K562 (cell line): Measurements from ENCODE around the gene FREM3. TPM values are rescaled to one million over a fixed set of nuclear protein-coding genes. Genes with fewer than 3 reads are reported as not detected.

Experiments
- CREBBP ChIP-seq: IDR thresholded peaks from one replicate; pipeline ENCODE4 v1.6.1; 2012; ENCODE audit warnings: low read depth, mild to moderate bottlenecking, control low read depth, inconsistent platforms, low read length
- FOXP1 ChIP-seq: sonication (generic); formaldehyde crosslinking; IDR thresholded peaks from 2 replicates; pipeline ENCODE4 v1.8.0; 2022; ENCODE audit warnings: mild to moderate bottlenecking, missing genetic modification reagents
- HMG20A ChIP-seq: fragments of 450-650 bp; formaldehyde crosslinking; conservative IDR thresholded peaks from 2 replicates; pipeline ENCODE4 v1.4.0; 2020; ENCODE audit warnings: mild to moderate bottlenecking, mixed read lengths
- MBD2 ChIP-seq: sonication (generic); IDR thresholded peaks from 2 replicates; pipeline ENCODE4 v1.6.1; 2016; ENCODE audit warnings: low read depth, borderline replicate concordance
- MEIS2 ChIP-seq: fragments of 450-650 bp; IDR thresholded peaks from 2 replicates; pipeline ENCODE4 v1.6.1; 2014; ENCODE audit warnings: mild to moderate bottlenecking; ENCODE audit not compliant: partially characterized antibody
- PHTF2 ChIP-seq: fragments of 250-450 bp; sonication (Bioruptor Pico); IDR thresholded peaks from 2 replicates; pipeline ENCODE4 v1.5.0; 2021; ENCODE audit warnings: mild to moderate bottlenecking
- POLR2G ChIP-seq: fragments of 200-400 bp; formaldehyde crosslinking; IDR thresholded peaks from 2 replicates; pipeline ENCODE4 v1.6.1; 2017; ENCODE audit warnings: low read depth, mild to moderate bottlenecking, antibody characterized with exemption, low read length, moderate library complexity
- POLR3G ChIP-seq: IDR thresholded peaks from 2 replicates; pipeline ENCODE4 v1.6.1; 2011; ENCODE audit not compliant: insufficient read length, insufficient replicate concordance; ENCODE audit errors: extremely low read depth
- RCOR1 ChIP-seq, 2 experiments: IDR thresholded peaks; 2 replicates each; pipeline ENCODE4 v1.6.1; 2012; ENCODE audit warnings: low read depth in 2 of 2, low read length in 2 of 2, borderline replicate concordance in 1 of 2, improper control_type of control experiment in 1 of 2
- SPI1 ChIP-seq: IDR thresholded peaks from 2 replicates; pipeline ENCODE4 v1.6.1; 2011; ENCODE audit warnings: low read depth, low read length, control low read depth, borderline replicate concordance
- TEAD4 ChIP-seq, 2 experiments: sonication (generic) in 1 of 2; formaldehyde crosslinking in 1 of 2; IDR thresholded peaks; 2 replicates each; pipeline versions ENCODE4 v1.6.1 to v1.8.0; 2012 to 2022; ENCODE audit warnings: borderline replicate concordance in 1 of 2, inconsistent platforms in 1 of 2, low read length in 1 of 2, mild to moderate bottlenecking in 1 of 2, missing genetic modification reagents in 1 of 2
- ZNF24 ChIP-seq: fragments of 450-650 bp; IDR thresholded peaks from 2 replicates; pipeline ENCODE4 v1.6.1; 2016
- ZSCAN32 ChIP-seq: fragments of 450-650 bp; formaldehyde crosslinking; IDR thresholded peaks from 2 replicates; pipeline ENCODE4 v1.4.0; 2020; ENCODE audit warnings: mild to moderate bottlenecking, moderate library complexity
- polyA plus RNA-seq, 8 experiments: library from polyadenylated mRNA; depleted of rRNA in 4 of 8; stranded (reverse) in 5 of 8; unstranded in 3 of 8; fragments of >200 nt; fragmentation: Nextera tagmentation in 2 of 8; fragmentation: Illumina TruSeq in 1 of 8; extraction: Ambion mirVana in 2 of 8; extraction: Trizol in 1 of 8; gene quantifications; 2 replicates each; pipeline versions ENCODE4 v1.2.1 to v1.2.3, GENCODE V29; 2011 to 2014; ENCODE audit warnings: inconsistent platforms in 1 of 8, missing spikeins in 1 of 8
- total RNA-seq, 7 experiments: library from RNA; depleted of rRNA in 6 of 7; stranded (reverse); fragments of >200 nt in 6 of 7; fragmentation: Illumina TruSeq in 2 of 7; extraction: Trizol in 2 of 7; gene quantifications; 2 replicates each; pipeline versions ENCODE4 v1.2.1 to v1.2.3, GENCODE V29; 2011 to 2021; ENCODE audit warnings: low replicate concordance in 1 of 7
- TF ChIP-seq, protein P1 (sequence below), 2 experiments: fragments of 450-650 bp; formaldehyde crosslinking in 1 of 2; IDR thresholded peaks; 2 replicates each; pipeline versions ENCODE4 v1.4.0 to v1.6.1; 2014 to 2020; ENCODE audit warnings: mild to moderate bottlenecking in 2 of 2, borderline replicate concordance in 1 of 2, low read depth in 1 of 2

The FREM3 gene
- total and polyA plus RNA-seq, 9 of the 15 experiments (the other 6 are each of a cell fraction or from before 2014, with no cell fraction given): not detected

DNA sequence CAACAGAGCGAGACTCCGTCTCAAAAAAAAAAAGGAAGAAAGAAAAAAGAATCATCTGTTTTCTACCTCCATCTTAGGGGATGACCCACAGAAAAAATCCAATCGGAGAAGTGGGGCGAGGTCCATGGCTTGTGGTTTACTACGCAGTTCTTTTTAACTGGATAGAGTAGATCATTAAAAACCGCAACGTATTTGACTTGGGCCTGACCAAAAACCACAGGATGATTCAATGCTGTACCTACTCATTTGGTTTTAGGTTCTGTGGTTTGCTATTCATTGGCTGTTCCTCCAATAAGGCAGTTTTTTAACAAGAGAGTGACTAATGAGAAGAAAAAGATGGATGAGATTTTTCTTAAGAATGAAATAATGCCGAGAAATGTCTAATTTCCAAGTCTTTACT lies 83.7 kb downstream of the FREM3 start (continued):
- TF ChIP-seq, protein P1, sequence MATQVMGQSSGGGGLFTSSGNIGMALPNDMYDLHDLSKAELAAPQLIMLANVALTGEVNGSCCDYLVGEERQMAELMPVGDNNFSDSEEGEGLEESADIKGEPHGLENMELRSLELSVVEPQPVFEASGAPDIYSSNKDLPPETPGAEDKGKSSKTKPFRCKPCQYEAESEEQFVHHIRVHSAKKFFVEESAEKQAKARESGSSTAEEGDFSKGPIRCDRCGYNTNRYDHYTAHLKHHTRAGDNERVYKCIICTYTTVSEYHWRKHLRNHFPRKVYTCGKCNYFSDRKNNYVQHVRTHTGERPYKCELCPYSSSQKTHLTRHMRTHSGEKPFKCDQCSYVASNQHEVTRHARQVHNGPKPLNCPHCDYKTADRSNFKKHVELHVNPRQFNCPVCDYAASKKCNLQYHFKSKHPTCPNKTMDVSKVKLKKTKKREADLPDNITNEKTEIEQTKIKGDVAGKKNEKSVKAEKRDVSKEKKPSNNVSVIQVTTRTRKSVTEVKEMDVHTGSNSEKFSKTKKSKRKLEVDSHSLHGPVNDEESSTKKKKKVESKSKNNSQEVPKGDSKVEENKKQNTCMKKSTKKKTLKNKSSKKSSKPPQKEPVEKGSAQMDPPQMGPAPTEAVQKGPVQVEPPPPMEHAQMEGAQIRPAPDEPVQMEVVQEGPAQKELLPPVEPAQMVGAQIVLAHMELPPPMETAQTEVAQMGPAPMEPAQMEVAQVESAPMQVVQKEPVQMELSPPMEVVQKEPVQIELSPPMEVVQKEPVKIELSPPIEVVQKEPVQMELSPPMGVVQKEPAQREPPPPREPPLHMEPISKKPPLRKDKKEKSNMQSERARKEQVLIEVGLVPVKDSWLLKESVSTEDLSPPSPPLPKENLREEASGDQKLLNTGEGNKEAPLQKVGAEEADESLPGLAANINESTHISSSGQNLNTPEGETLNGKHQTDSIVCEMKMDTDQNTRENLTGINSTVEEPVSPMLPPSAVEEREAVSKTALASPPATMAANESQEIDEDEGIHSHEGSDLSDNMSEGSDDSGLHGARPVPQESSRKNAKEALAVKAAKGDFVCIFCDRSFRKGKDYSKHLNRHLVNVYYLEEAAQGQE (IDR thresholded peaks at IDR 0.05; ENCODE audit: borderline replicate concordance): no peak
- TF ChIP-seq, protein P1 (CRISPR knock-in tag; IDR thresholded peaks at IDR 0.05; ENCODE audit: low read depth): no peak
- no peak for TF ChIP-seq ZNF24
- peak; percentile 30; the same call in 1 of the 2 replicates for TF ChIP-seq TEAD4 (IDR thresholded peaks at IDR 0.05; ENCODE audit: low read length)
- TF ChIP-seq TEAD4 (CRISPR knock-in tag; IDR thresholded peaks at IDR 0.05; ENCODE audit: borderline replicate concordance): no peak
- TF ChIP-seq SPI1: no peak
- no peak for TF ChIP-seq RCOR1 (IDR thresholded peaks at IDR 0.05; ENCODE audit: borderline replicate concordance in 1 of 2, low read depth in 2 of 2, low read length in 2 of 2)
- TF ChIP-seq ZSCAN32 (CRISPR knock-in tag): no peak
- TF ChIP-seq PHTF2: no peak
- no peak for TF ChIP-seq FOXP1 (CRISPR knock-in tag)
- no peak for TF ChIP-seq HMG20A
- no peak for TF ChIP-seq MBD2
- TF ChIP-seq POLR3G: no peak
- TF ChIP-seq POLR2G: no peak
- TF ChIP-seq CREBBP: no peak
- TF ChIP-seq MEIS2: peak; percentile 3
